Adipocyte (in vitro differentiated cells): ENCODE measurements around the gene GNG7.
A peak's percentile ranks its signal among the peaks of the same experiment; 100 is the strongest.
"Not testable (repeated sequence)": the region's sequence is repeated elsewhere in the genome, so short reads cannot be mapped to it uniquely, and the experiment has no call there.

ENCODE experiments used
- DNase-seq: peaks from one replicate; pipeline ENCODE4 v3.0.0-alpha.2; 2015; ENCODE audit warnings: low read depth
- H3K27me3 ChIP-seq: replicated peaks from 2 replicates; pipeline ENCODE4 v1.7.0; 2013; ENCODE audit warnings: mild to moderate bottlenecking, low read length, moderate library complexity; ENCODE audit not compliant: control insufficient read depth, insufficient read depth
- H3K36me3 ChIP-seq: 2 replicates; pipeline ENCODE4 v1.7.0; 2013; ENCODE audit warnings: low read length, mild to moderate bottlenecking, moderate library complexity; ENCODE audit not compliant: control insufficient read depth, insufficient read depth, severe bottlenecking
- H3K4me1 ChIP-seq: 2 replicates; pipeline ENCODE4 v1.7.0; 2013; ENCODE audit warnings: mild to moderate bottlenecking, low read length, moderate library complexity; ENCODE audit not compliant: control insufficient read depth, insufficient read depth
- H3K4me3 ChIP-seq: 2 replicates; pipeline ENCODE4 v1.7.0; 2013; ENCODE audit warnings: mild to moderate bottlenecking, low read length, moderate library complexity
- H3K9ac ChIP-seq: 2 replicates; pipeline ENCODE4 v1.7.0; 2013; ENCODE audit warnings: mild to moderate bottlenecking, low read length, moderate library complexity
- H3K9me3 ChIP-seq: 2 replicates; pipeline ENCODE4 v1.7.0; 2013; ENCODE audit warnings: mild to moderate bottlenecking, low read length, moderate library complexity; ENCODE audit not compliant: control insufficient read depth

The GNG7 gene

DNA sequence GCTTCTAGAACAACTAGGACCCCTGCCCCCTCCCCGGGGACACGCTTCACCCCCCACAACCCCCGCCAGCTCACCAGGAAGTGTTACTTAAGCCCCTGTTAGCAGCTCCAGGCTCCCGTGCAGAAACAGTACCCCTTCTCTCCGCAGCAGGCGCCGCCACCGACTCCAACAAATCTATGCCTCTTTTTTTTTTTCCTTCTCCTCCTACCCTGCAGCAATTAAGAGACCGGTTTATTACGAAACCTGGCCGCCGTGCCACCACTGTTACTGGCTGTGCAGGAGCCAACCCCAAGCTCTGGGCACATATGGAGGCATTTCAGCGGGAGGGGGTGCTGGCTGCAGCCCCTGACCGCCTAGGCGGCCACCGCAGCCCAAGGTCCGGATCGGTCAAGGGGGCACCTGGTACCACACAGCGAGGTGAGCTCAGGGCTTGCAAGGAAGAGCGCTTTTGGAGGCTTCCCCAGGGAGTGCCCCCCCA, 224.2 kb downstream of the GNG7 start:
- H3K9ac ChIP-seq = peak overlapping the region; percentile 96
- peaks cover 3% of the 10 kb centered on the region for H3K4me1 ChIP-seq
- peak; percentile 88 for DNase-seq
- H3K36me3 ChIP-seq = peaks cover 17% of the 10 kb centered on the region
- no peaks in the 10 kb centered on the region for H3K27me3 ChIP-seq
- peaks cover 8% of the 10 kb centered on the region for H3K9me3 ChIP-seq
- H3K4me3 ChIP-seq = peak overlapping the region; percentile 95

DNA sequence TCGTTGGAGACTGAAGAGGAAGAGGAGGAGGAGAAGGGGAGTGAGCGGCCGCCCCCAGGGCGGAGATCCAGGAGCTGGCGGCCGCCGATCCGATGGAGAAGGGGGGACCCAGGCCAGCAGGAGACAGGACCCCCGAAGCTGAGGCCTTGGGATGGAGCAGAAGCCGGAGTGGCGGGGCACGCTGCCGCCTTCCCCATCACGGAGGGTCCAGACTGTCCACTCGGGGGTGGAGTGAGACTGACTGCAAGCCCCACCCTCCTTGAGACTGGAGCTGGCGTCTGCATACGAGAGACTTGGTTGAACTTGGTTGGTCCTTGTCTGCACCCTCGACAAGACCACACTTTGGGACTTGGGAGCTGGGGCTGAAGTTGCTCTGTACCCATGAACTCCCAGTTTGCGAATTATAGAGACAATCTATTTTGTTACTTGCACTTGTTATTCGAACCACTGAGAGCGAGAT, 224.7 kb downstream of the GNG7 start:
- Histone ChIP-seq H3K27me3 (no peaks in the 10 kb centered on the region), H3K9ac (peak overlapping the region; percentile 96), H3K4me3 (peak overlapping the region; percentile 95), H3K4me1 (peaks cover 3% of the 10 kb centered on the region), H3K9me3 (peaks cover 5% of the 10 kb centered on the region), H3K36me3 (peaks cover 17% of the 10 kb centered on the region)
- peak; percentile 67 for DNase-seq

DNA sequence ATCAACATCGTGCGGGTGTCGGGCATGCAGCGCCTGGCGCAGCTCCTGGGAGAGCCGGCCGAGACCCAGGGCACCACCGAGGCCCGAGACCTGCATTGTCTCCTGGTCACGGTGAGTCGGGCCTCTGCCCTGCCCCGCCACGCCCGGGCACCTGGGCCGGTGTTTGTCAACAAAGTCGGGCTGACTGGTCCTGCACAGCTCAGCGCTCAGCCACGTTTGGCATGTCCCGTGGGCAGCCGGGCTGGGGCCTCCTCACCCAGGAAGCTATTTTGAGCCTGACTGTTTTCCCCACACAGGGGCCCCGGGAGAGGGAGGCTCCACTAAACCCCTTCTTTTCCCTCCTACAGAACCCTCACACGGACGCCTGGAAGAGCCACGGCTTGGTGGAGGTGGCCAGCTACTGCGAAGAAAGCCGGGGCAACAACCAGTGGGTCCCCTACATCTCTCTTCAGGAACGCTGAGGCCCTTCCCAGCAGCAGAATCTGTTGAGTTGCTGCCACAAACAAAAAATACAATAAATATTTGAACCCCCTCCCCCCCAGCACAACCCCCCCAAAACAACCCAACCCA, 225.3 kb downstream of the GNG7 start:
- Histone ChIP-seq H3K4me3 (peak overlapping the region; percentile 95), H3K9me3 (peaks cover under 1% of the 10 kb centered on the region), H3K36me3 (peaks cover 17% of the 10 kb centered on the region), H3K4me1 (peaks cover 3% of the 10 kb centered on the region), H3K27me3 (no peaks in the 10 kb centered on the region), H3K9ac (peak overlapping the region; percentile 96)
- DNase-seq = peak; percentile 72

DNA sequence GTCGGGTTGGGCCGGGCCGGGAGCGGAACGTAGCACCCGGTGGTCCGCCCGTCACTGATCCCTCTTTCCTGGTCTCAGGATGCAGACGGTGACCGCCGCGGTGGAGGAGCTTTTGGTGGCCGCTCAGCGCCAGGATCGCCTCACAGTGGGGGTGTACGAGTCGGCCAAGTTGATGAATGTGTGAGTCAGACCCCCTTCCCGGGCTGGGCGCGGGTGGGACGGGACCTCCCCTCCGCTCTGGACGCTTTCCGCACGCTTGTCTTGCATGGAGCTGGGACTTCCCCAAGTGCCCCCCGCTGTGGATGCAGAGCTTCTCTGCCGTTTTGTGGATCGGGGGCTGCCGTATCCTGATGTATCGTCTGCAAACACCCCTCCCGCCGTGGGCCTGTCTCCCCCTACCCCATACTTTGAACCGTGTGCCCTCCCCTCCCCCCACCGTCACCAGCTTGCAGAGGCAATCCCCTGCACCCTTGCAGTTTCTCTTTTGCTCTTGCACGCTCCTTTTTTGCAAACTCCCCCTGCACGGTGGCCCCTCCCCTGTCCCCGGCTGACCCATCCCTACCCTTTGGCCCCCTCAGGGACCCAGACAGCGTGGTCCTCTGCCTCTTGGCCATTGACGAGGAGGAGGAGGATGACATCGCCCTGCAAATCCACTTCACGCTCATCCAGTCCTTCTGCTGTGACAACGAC, 225.9 kb downstream of the GNG7 start:
- Histone ChIP-seq H3K9me3 (no peaks in the 10 kb centered on the region), H3K36me3 (peaks cover 17% of the 10 kb centered on the region), H3K4me3 (peak overlapping the region; percentile 95), H3K27me3 (no peaks in the 10 kb centered on the region), H3K4me1 (peaks cover 3% of the 10 kb centered on the region), H3K9ac (peak overlapping the region; percentile 96)
- DNase-seq = peak; percentile 70

DNA sequence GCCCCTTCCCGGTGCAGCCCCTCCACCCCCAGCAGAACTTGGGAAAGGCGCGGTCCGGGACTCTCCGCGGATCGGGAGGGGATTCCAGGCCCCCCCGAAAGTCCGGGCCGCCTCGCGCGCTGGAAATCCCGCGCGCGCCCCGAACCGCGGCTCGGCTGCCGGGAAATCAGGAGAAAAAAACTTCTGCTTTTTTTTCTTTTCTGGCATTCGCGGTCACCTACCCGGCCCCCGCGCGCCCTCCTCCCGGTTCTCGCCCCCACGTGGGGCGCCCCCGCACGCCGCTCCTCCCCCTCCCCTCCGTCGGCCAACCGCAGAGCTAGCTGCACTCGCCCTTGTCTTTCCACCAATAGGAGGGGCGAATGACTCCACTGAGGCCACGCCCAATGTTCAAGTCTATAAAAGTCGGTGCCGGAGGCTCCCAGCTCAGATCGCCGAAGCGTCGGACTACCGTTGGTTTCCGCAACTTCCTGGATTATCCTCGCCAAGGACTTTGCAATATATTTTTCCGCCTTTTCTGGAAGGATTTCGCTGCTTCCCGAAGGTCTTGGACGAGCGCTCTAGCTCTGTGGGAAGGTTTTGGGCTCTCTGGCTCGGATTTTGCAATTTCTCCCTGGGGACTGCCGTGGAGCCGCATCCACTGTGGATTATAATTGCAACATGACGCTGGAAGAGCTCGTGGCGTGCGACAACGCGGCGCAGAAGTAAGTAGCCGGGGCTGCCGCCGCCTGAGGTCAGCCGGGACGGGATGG, 226.6 kb downstream of the GNG7 start, which contains the start of gene GADD45B:
Gene GADD45B, plus strand, starts transcription at position 426 of the 749 bp plus-strand sequence. Its CDS starts 232 bp downstream, at position 658.
- DNase-seq = peak; percentile 99
- Histone ChIP-seq H3K27me3 (no peaks in the 10 kb centered on the region), H3K9me3 (no peaks in the 10 kb centered on the region), H3K36me3 (peaks cover 17% of the 10 kb centered on the region), H3K9ac (peak within 1 kb of the TSS; percentile 96), H3K4me3 (peak within 1 kb of the TSS; percentile 95), H3K4me1 (peaks cover 3% of the 10 kb centered on the region)

DNA sequence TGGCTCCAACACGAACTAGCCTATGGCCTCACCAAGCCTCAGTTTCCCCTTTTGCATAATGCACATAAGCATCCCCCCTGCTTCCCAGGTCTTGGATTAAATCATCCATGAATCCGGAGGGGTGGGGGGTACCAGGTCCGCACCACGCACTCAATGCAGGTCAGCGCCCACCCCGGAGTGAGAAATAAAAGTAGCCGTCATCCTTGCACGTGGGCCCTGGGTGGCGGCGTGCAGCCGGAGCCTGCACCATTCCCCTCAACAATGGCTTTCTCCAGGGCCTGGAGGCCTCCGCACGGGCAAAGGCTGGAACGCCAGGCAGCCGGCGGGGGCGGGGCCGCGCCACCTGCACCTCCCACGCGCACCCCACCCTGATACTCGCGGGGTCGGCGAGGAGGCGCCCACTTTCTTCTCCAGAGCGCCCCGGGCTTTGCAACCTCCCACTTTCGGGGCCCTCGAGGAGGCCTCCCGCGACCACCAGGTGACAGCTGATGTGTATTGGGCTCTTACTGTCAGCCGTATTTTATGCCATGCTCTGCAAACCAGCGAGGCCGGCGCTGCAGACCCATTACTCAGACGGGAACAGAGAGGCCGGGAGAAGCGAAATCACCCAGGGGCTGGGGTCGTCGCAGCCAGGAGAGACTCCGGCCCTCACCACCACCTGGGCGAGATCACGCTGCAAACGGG, 227.3 kb downstream of the GNG7 start:
- Histone ChIP-seq H3K4me1 (peaks cover 3% of the 10 kb centered on the region), H3K36me3 (peaks cover 17% of the 10 kb centered on the region), H3K27me3 (no peaks in the 10 kb centered on the region), H3K9me3 (no peaks in the 10 kb centered on the region), H3K9ac (peak overlapping the region; percentile 89), H3K4me3 (peak overlapping the region; percentile 84)
- peak; percentile 69 for DNase-seq

DNA sequence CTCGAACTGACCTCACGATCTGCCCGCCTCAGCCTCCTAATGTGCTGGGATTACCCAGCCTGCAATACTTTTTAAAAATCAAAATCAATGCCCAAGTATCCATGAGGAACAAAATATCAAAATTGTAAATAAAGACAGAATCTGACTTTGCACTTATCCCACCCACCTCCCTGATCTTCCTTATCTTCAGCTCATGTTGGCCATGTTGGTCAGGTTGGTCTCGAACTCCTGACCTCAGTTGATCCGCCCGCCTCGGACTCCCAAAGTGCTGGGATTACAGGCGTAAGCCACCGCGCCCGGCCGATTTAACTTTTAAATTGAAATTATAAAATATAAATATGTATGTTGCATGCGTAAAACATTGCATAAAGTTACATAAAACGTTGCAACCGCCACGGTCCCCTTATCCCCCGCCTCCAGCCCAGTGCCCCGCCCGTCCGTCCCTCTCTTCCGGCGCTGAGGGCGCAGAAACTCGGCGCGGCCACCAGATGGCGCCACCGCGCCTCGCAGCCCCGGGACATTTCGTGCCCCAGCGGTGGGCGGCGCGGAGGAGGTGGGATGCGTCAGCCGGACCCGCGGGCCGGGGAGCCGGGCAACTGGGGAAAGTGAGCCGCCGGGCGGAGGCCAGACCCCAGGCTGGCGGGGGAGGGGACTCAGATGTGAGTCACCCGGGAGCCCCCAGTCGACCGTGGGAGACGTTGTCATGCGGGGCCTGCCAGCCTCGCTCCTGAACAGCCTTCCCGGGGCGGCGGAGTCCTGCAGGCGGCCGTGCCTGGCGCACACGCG, 228.1 kb downstream of the GNG7 start:
- Histone ChIP-seq H3K27me3 (no peaks in the 10 kb centered on the region), H3K9me3 (no peaks in the 10 kb centered on the region), H3K4me3 (peak overlapping the region; percentile 84), H3K9ac (peak overlapping the region; percentile 89), H3K36me3 (peaks cover 17% of the 10 kb centered on the region), H3K4me1 (peaks cover 8% of the 10 kb centered on the region)
- peak; percentile 96 for DNase-seq

DNA sequence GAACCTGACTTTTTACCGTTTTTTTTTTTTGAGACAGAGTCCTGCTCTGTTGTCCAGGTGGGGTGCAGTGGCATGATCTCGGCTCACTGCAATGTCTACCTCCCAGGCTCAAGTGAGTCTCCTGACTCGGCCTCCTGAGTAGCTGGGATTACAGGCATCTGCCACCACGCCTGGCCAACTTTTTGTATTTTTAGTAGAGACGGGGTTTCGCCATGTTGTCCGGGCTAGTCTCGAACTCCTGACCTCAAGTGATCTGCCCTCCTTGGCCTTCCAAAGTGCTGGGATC, 232.6 kb downstream of the GNG7 start:
- not testable (repeated sequence) for H3K9ac ChIP-seq, H3K27me3 ChIP-seq, H3K9me3 ChIP-seq, H3K36me3 ChIP-seq, DNase-seq, H3K4me3 ChIP-seq
- H3K4me1 ChIP-seq = peaks cover 12% of the 10 kb centered on the region

DNA sequence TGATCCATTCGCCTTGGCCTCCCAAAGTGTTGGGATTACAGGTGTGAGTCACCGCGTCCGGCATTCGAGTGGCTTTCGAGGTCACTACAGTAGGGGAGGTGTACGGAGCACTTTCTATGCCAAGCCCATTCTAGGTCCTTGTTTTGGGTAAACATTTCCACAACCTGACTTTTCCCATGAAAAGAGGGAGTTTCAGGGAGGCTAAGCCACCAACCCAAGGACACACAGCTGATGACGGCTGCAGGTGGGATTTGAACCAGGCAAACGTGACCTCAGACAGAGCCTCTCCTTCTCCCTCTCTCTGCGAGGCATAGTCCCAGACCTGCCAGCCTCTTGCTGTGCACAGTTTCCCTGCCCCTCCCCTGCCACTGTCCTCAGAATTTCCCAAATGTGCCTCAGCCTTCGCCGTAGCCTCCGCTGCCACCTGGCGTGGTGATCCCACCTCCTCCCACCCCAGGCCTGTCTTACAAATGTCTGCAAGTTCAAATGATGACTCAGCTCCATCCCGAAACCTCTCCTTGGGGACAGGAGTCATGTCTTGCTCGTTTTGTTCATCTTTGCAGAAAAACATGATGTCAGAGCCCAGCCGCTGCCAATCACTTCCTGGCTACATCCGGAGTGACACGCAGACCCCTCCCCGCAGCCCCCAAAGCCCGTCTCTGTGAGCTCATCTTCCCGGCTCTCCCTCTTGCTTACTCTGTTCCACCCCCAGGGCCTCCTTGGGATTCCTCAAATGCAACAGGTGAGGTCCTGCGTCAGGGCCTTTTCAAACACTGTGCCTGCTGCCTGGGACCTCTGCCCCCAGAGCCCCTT, 233.2 kb downstream of the GNG7 start:
- no peak overlapping the region for H3K9ac ChIP-seq
- H3K9me3 ChIP-seq = no peaks in the 10 kb centered on the region
- peak; percentile 43 for DNase-seq
- no peaks in the 10 kb centered on the region for H3K27me3 ChIP-seq
- H3K4me1 ChIP-seq = peaks cover 11% of the 10 kb centered on the region
- no peaks in the 10 kb centered on the region for H3K36me3 ChIP-seq
- H3K4me3 ChIP-seq = no peak overlapping the region

DNA sequence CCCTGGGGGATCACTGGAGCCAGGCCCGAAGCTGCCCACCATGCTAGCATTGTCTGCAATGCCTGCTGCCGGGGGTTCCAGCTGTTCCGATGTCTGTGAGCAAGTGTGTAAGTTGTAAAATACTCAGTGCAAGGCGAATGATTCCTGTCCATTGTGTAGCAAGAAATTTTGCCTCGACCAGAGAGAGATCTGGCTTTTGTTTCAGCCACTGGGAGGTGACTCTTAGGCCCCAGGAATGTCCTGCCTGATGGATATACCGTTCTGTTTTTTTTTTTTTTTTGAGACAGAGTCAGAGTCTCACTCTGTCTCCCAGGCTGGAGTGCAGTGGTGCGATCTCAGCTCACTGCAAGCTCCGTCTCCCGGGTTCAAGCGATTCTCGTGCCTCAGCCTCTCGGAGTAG, 233.9 kb downstream of the GNG7 start:
- Histone ChIP-seq H3K9ac (no peak overlapping the region), H3K27me3 (no peaks in the 10 kb centered on the region), H3K4me3 (no peak overlapping the region), H3K36me3 (no peaks in the 10 kb centered on the region), H3K4me1 (peaks cover 11% of the 10 kb centered on the region), H3K9me3 (no peaks in the 10 kb centered on the region)
- no peak for DNase-seq
